Ishikawa (cell line): ENCODE data around the gene OSBPL6.

Source experiments
- CEBPB ChIP-seq: IDR thresholded peaks from 2 replicates; pipeline ENCODE4 v1.6.1; 2012
- CREB1 ChIP-seq: IDR thresholded peaks from 2 replicates; pipeline ENCODE4 v1.6.1; 2012; ENCODE audit warnings: low read depth
- EGR1 ChIP-seq: IDR thresholded peaks from 2 replicates; pipeline ENCODE4 v1.6.1; 2012
- EP300 ChIP-seq: IDR thresholded peaks from 2 replicates; pipeline ENCODE4 v1.6.1; 2012; ENCODE audit warnings: borderline replicate concordance
- MAX ChIP-seq: IDR thresholded peaks from 2 replicates; pipeline ENCODE4 v1.6.1; 2012
- RAD21 ChIP-seq: IDR thresholded peaks from 2 replicates; pipeline ENCODE4 v1.6.1; 2012; ENCODE audit warnings: low read depth
- TEAD4 ChIP-seq: IDR thresholded peaks from 2 replicates; pipeline ENCODE4 v1.6.1; 2012
- YY1 ChIP-seq: IDR thresholded peaks from 2 replicates; pipeline ENCODE4 v1.6.1; 2012; ENCODE audit warnings: low read depth

GRCh38 chr2:178286636-178287035 lies 92.3 kb downstream of the OSBPL6 start:
- TF ChIP-seq EP300 (no peak), CEBPB (no peak), YY1 (no peak), EGR1 (no peak), RAD21 (no peak), CREB1 (no peak), MAX (no peak), TEAD4 (no peak)
